Fibroblast of upper back skin (primary cell): ENCODE data around the gene FUS.
"Not testable (repeated sequence)": the region's sequence is repeated elsewhere in the genome, so short reads cannot be mapped to it uniquely, and the experiment has no call there.

Source experiments
- DNase-seq: peaks from one replicate; pipeline ENCODE4 v3.0.0-alpha.2; 2013

FUS gene

GRCh38 chr16:31179747-31180459, at the start of gene FUS:
Gene FUS (plus strand): TSS chr16:31180139. CDS start chr16:31180215, 76 bp downstream.
- peak; percentile 84 for DNase-seq

GRCh38 chr16:31130336-31130891, 49.5 kb upstream of the FUS start:
- DNase-seq, result no peak

GRCh38 chr16:31130899-31131298, 49.0 kb upstream of the FUS start:
- no peak for DNase-seq

- no peak for DNase-seq
Observed at GRCh38 chr16:31131416-31131815, 48.5 kb upstream of the FUS start.

- DNase-seq, result no peak
Observed at GRCh38 chr16:31131841-31132271, 48.1 kb upstream of the FUS start.

- no peak for DNase-seq
Observed at GRCh38 chr16:31132303-31132979, 47.5 kb upstream of the FUS start.

GRCh38 chr16:31133046-31133501, 46.9 kb upstream of the FUS start:
- no peak for DNase-seq

GRCh38 chr16:31134091-31134571, 45.8 kb upstream of the FUS start:
- DNase-seq, result peak; percentile 29

- peak; percentile 24 for DNase-seq
Observed at GRCh38 chr16:31134625-31135534, 45.1 kb upstream of the FUS start.

- no peak for DNase-seq
Observed at GRCh38 chr16:31135535-31136286, 44.2 kb upstream of the FUS start, which contains the start of gene PRSS8. Gene PRSS8 (minus strand): TSS chr16:31135727. CDS start chr16:31135498, 229 bp downstream.

GRCh38 chr16:31136287-31136662, 43.7 kb upstream of the FUS start:
- DNase-seq, result no peak

- DNase-seq, result not testable (repeated sequence)
Observed at GRCh38 chr16:31136822-31137499, 43.0 kb upstream of the FUS start.

GRCh38 chr16:31138621-31139578, 41.0 kb upstream of the FUS start:
- DNase-seq, result peak; percentile 59

GRCh38 chr16:31141071-31141469, 38.9 kb upstream of the FUS start:
- DNase-seq, result not testable (repeated sequence)

GRCh38 chr16:31141489-31142108, 38.3 kb upstream of the FUS start:
- DNase-seq, result no peak

- DNase-seq, result peak; percentile 99
Observed at GRCh38 chr16:31142109-31143010, 37.6 kb upstream of the FUS start.

- no peak for DNase-seq
Observed at GRCh38 chr16:31143011-31143693, 36.8 kb upstream of the FUS start.

GRCh38 chr16:31143694-31144148, 36.2 kb upstream of the FUS start:
- DNase-seq, result no peak
